Neural cell (in vitro differentiated cells): ENCODE results near the gene PTP4A2. TPM values are rescaled to one million over a fixed set of nuclear protein-coding genes. Genes with fewer than 3 reads are reported as not detected.
"Not testable (repeated sequence)": the region's sequence is repeated elsewhere in the genome, so short reads cannot be mapped to it uniquely, and the experiment has no call there.

Experiments used
- H2AFZ ChIP-seq: fragments of 200-600, 300-800 bp; sonication (generic), shearing (Covaris generic); 2 replicates; pipeline ENCODE4 v1.6.0; 2014; ENCODE audit warnings: low read depth, mild to moderate bottlenecking, antibody characterized with exemption, low read length, moderate library complexity
- H3F3A ChIP-seq: fragments of 200-600 bp; shearing (Covaris generic); 2 replicates; pipeline ENCODE4 v1.6.1; 2016; ENCODE audit warnings: mild to moderate bottlenecking, moderate library complexity, mixed read lengths, antibody characterized with exemption, low read length; ENCODE audit not compliant: insufficient read depth, poor library complexity, severe bottlenecking
- H3K27ac ChIP-seq: fragments of 200-600, 300-800 bp; sonication (generic), shearing (Covaris generic); 2 replicates; pipeline ENCODE4 v1.5.1; 2014; ENCODE audit warnings: mild to moderate bottlenecking, low read length, moderate library complexity
- H3K27me3 ChIP-seq: fragments of 300-800, 200-600 bp; sonication (generic), shearing (Covaris generic); 2 replicates; pipeline ENCODE4 v1.6.0; 2014; ENCODE audit warnings: mild to moderate bottlenecking, low read depth, low read length, moderate library complexity; ENCODE audit not compliant: insufficient read depth
- H3K36me3 ChIP-seq: fragments of 300-800, 200-600 bp; sonication (generic), shearing (Covaris generic); 2 replicates; pipeline ENCODE4 v1.5.1; 2014; ENCODE audit warnings: mild to moderate bottlenecking, antibody characterized with exemption, low read length, moderate library complexity; ENCODE audit not compliant: insufficient read depth
- H3K4me2 ChIP-seq: fragments of 300-800, 200-600 bp; sonication (generic), shearing (Covaris generic); 2 replicates; pipeline ENCODE4 v1.6.0; 2014; ENCODE audit warnings: mild to moderate bottlenecking, low read length
- H3K4me3 ChIP-seq: fragments of 300-800, 200-600 bp; sonication (generic), shearing (Covaris generic); 2 replicates; pipeline ENCODE4 v1.5.1; 2014; ENCODE audit warnings: mild to moderate bottlenecking, low read length, moderate library complexity
- H3K79me2 ChIP-seq: fragments of 200-600 bp; shearing (Covaris generic); replicated peaks from 2 replicates; pipeline ENCODE4 v1.6.0; 2014; ENCODE audit warnings: mild to moderate bottlenecking, low read length, moderate library complexity; ENCODE audit not compliant: insufficient read depth
- H3K9ac ChIP-seq: fragments of 300-800, 200-600 bp; sonication (generic), shearing (Covaris generic); 2 replicates; pipeline ENCODE4 v1.6.1; 2016; ENCODE audit warnings: mild to moderate bottlenecking, low read length, mixed read lengths
- H3K9me2 ChIP-seq: fragments of 200-600 bp; shearing (Covaris generic); 2 replicates; pipeline ENCODE4 v1.6.1; 2016; ENCODE audit warnings: mild to moderate bottlenecking, low read length, mixed read lengths; ENCODE audit not compliant: insufficient read depth
- H3K9me3 ChIP-seq: fragments of 200-600, 300-800 bp; sonication (generic), shearing (Covaris generic); 2 replicates; pipeline ENCODE4 v1.6.1; 2016; ENCODE audit warnings: mild to moderate bottlenecking, mixed run types, low read length, moderate library complexity, mixed read lengths
- H4K20me1 ChIP-seq: fragments of 200-600 bp; shearing (Covaris generic); 2 replicates; pipeline ENCODE4 v1.6.1; 2016; ENCODE audit warnings: mild to moderate bottlenecking, mixed run types; ENCODE audit not compliant: insufficient read depth
- CTCF ChIP-seq: fragments of 450-650 bp; IDR thresholded peaks from 2 replicates; pipeline ENCODE4 v1.5.1; 2014; ENCODE audit warnings: antibody characterized with exemption, mild to moderate bottlenecking, moderate library complexity; ENCODE audit not compliant: poor library complexity, severe bottlenecking
- EP300 ChIP-seq: fragments of 450-650 bp; conservative IDR thresholded peaks from 2 replicates; pipeline ENCODE4 v1.6.1; 2014; ENCODE audit warnings: antibody characterized with exemption, mild to moderate bottlenecking, moderate library complexity; ENCODE audit not compliant: poor library complexity, severe bottlenecking
- EZH2 ChIP-seq: fragments of 200-600, 300-800 bp; shearing (Covaris generic), sonication (generic); IDR thresholded peaks from 2 replicates; pipeline ENCODE4 v1.6.1; 2014; ENCODE audit warnings: antibody characterized with exemption, low read length, borderline replicate concordance, mild to moderate bottlenecking; ENCODE audit not compliant: insufficient read depth, poor library complexity, severe bottlenecking
- MXI1 ChIP-seq: fragments of 450-650 bp; conservative IDR thresholded peaks from 2 replicates; pipeline ENCODE4 v1.6.1; 2014; ENCODE audit warnings: antibody characterized with exemption, mild to moderate bottlenecking; ENCODE audit not compliant: poor library complexity, severe bottlenecking
- POLR2AphosphoS5 ChIP-seq: IDR thresholded peaks from 2 replicates; pipeline ENCODE4 v1.6.1; 2012
- RAD21 ChIP-seq: fragments of 450-650 bp; conservative IDR thresholded peaks from 2 replicates; pipeline ENCODE4 v1.6.1; 2014; ENCODE audit warnings: antibody characterized with exemption, mild to moderate bottlenecking, moderate library complexity
- SMC3 ChIP-seq: fragments of 450-650 bp; conservative IDR thresholded peaks from 2 replicates; pipeline ENCODE4 v1.6.1; 2014; ENCODE audit warnings: antibody characterized with exemption, mild to moderate bottlenecking, moderate library complexity; ENCODE audit not compliant: poor library complexity
- polyA plus RNA-seq: library from polyadenylated mRNA; depleted of rRNA; stranded (reverse); fragments of >200 nt; gene quantifications from 2 replicates; pipeline ENCODE4 v1.2.3, GENCODE V29; 2014

The PTP4A2 gene
- polyA plus RNA-seq, 1 donor from 2014 or later = 250 TPM

GRCh38 chr1:31901838-31902509 is 36.2 kb downstream of the PTP4A2 start:
- peaks cover under 1% of the 10 kb centered on the region for H3K36me3 ChIP-seq
- TF ChIP-seq SMC3 (no peak), POLR2AphosphoS5 (no peak), MXI1 (no peak), CTCF (no peak), RAD21 (no peak)
- H3K79me2 ChIP-seq = no peaks in the 10 kb centered on the region
- H3K4me2 ChIP-seq = no peak overlapping the region
- H3K9me2 ChIP-seq = no peaks in the 10 kb centered on the region
- H3K27me3 ChIP-seq = no peaks in the 10 kb centered on the region
- no peaks in the 10 kb centered on the region for H3F3A ChIP-seq
- no peaks in the 10 kb centered on the region for H4K20me1 ChIP-seq
- H3K9me3 ChIP-seq = no peaks in the 10 kb centered on the region
- no peak overlapping the region for H3K4me3 ChIP-seq
- H2AFZ ChIP-seq = no peak overlapping the region
- no peak overlapping the region for H3K9ac ChIP-seq
- H3K27ac ChIP-seq = no peak overlapping the region

- H2AFZ ChIP-seq = no peak overlapping the region
- H3K9me3 ChIP-seq = no peaks in the 10 kb centered on the region
- TF ChIP-seq EZH2 (no peak), POLR2AphosphoS5 (no peak)
- H3K36me3 ChIP-seq = no peaks in the 10 kb centered on the region
- H3K9ac ChIP-seq = no peak overlapping the region
- no peaks in the 10 kb centered on the region for H3K9me2 ChIP-seq
- H3K27ac ChIP-seq = no peak overlapping the region
- no peaks in the 10 kb centered on the region for H3K27me3 ChIP-seq
- H3K79me2 ChIP-seq = no peaks in the 10 kb centered on the region
- H3K4me2 ChIP-seq = no peak overlapping the region
- H4K20me1 ChIP-seq = no peaks in the 10 kb centered on the region
- H3K4me3 ChIP-seq = no peak overlapping the region
- no peaks in the 10 kb centered on the region for H3F3A ChIP-seq
Measured at GRCh38 chr1:31900790-31901189, 37.4 kb downstream of the PTP4A2 start.

- H3F3A ChIP-seq = no peaks in the 10 kb centered on the region
- no peak overlapping the region for H3K27ac ChIP-seq
- TF ChIP-seq EP300 (no peak), POLR2AphosphoS5 (peak; percentile 51)
- no peaks in the 10 kb centered on the region for H3K36me3 ChIP-seq
- H3K4me3 ChIP-seq = no peak overlapping the region
- H4K20me1 ChIP-seq = no peaks in the 10 kb centered on the region
- H3K27me3 ChIP-seq = no peaks in the 10 kb centered on the region
- H2AFZ ChIP-seq = no peak overlapping the region
- H3K9ac ChIP-seq = no peak overlapping the region
- no peaks in the 10 kb centered on the region for H3K9me2 ChIP-seq
- H3K4me2 ChIP-seq = no peak overlapping the region
- no peaks in the 10 kb centered on the region for H3K9me3 ChIP-seq
- no peaks in the 10 kb centered on the region for H3K79me2 ChIP-seq
Measured at GRCh38 chr1:31897526-31898100, 40.6 kb downstream of the PTP4A2 start.

GRCh38 chr1:31895474-31896198 is 42.5 kb downstream of the PTP4A2 start:
- not testable (repeated sequence) for H3K36me3 ChIP-seq, H2AFZ ChIP-seq, H3K27ac ChIP-seq, H3K9ac ChIP-seq, H3K9me2 ChIP-seq, H3K4me3 ChIP-seq, H4K20me1 ChIP-seq, H3K79me2 ChIP-seq, H3K27me3 ChIP-seq, H3K9me3 ChIP-seq, H3F3A ChIP-seq, H3K4me2 ChIP-seq
